ENCODE measurements around the gene CNPPD1.

DNA sequence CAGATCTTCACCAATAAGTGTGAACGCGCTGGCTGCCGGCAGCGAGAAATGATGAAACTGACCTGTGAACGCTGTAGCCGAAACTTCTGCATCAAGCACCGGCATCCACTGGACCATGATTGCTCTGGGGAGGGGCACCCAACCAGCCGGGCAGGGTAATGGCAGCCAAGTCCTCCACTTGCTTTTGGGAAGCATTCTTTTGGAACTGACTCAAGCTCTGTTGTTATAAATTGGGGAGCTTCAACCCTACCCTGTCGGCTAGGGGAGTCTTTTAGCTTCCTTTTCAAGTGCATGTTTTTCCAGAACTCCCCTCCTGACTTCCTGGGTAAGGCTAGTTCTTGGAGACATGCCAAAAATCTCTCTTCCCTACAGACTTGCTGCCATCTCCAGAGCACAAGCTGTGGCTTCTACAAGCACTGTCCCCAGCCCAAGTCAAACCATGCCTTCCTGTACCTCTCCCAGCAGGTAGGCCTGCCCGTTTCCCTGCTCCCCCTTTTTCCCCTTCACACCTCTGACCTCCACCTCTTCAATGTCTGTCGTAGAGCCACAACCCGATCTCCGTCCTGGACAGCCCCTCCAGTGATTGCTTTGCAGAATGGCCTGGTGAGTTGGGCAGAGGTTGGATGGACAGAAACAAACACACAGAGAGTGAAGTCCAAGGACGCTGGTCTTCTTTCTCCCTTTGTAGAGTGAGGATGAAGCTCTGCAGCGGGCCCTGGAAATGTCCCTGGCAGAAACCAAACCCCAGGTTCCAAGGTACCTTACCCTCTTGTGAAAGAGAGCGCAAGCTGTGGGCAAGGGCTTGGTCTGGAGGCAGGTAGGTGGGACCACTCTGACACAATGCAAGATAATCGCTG lies 31.4 kb upstream of the CNPPD1 start:
- TF ChIP-seq TEAD4 (IDR thresholded peaks at IDR 0.05; ENCODE audit: low read depth, low read length) (no peak), ZNF274 (IDR thresholded peaks at IDR 0.05; ENCODE audit: borderline replicate concordance, extremely low read depth, low read length) (no peak), POLR2AphosphoS5 (IDR thresholded peaks at IDR 0.05; ENCODE audit: low read depth, low read length) (no peak), CBX5 (IDR thresholded peaks at IDR 0.05; ENCODE audit: low read depth, low read length) (no peak), POLR2A (IDR thresholded peaks at IDR 0.05; ENCODE audit: control extremely low read depth in 1 of 2, low read depth in 2 of 2, low read length in 2 of 2) (no peak), TAF1 (IDR thresholded peaks at IDR 0.05; ENCODE audit: low read depth, low read length) (no peak), GTF2F1 (IDR thresholded peaks at IDR 0.05; ENCODE audit: borderline replicate concordance, low read depth, low read length) (no peak)
- TF ChIP-seq, protein P1, sequence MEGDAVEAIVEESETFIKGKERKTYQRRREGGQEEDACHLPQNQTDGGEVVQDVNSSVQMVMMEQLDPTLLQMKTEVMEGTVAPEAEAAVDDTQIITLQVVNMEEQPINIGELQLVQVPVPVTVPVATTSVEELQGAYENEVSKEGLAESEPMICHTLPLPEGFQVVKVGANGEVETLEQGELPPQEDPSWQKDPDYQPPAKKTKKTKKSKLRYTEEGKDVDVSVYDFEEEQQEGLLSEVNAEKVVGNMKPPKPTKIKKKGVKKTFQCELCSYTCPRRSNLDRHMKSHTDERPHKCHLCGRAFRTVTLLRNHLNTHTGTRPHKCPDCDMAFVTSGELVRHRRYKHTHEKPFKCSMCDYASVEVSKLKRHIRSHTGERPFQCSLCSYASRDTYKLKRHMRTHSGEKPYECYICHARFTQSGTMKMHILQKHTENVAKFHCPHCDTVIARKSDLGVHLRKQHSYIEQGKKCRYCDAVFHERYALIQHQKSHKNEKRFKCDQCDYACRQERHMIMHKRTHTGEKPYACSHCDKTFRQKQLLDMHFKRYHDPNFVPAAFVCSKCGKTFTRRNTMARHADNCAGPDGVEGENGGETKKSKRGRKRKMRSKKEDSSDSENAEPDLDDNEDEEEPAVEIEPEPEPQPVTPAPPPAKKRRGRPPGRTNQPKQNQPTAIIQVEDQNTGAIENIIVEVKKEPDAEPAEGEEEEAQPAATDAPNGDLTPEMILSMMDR (IDR thresholded peaks at IDR 0.05; ENCODE audit: control extremely low read depth in 1 of 3, insufficient read depth in 1 of 3, low read depth in 1 of 3, low read length in 3 of 3): no peak
- TF ChIP-seq, protein P2, sequence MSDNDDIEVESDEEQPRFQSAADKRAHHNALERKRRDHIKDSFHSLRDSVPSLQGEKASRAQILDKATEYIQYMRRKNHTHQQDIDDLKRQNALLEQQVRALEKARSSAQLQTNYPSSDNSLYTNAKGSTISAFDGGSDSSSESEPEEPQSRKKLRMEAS (IDR thresholded peaks at IDR 0.05): no peak
- TF ChIP-seq, protein P3, sequence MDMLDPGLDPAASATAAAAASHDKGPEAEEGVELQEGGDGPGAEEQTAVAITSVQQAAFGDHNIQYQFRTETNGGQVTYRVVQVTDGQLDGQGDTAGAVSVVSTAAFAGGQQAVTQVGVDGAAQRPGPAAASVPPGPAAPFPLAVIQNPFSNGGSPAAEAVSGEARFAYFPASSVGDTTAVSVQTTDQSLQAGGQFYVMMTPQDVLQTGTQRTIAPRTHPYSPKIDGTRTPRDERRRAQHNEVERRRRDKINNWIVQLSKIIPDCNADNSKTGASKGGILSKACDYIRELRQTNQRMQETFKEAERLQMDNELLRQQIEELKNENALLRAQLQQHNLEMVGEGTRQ (IDR thresholded peaks at IDR 0.05; ENCODE audit: low read length): no peak

All from H1 (cell line).